ENCODE measurements around the gene CHAC1. TPM values are rescaled to one million over a fixed set of nuclear protein-coding genes. Genes with fewer than 3 reads are reported as not detected.
A peak's percentile ranks its signal among the peaks of the same experiment; 100 is the strongest.

The CHAC1 gene
- total and polyA plus RNA-seq, 2 of the 13 experiments (the other 11 are each of a cell fraction or from before 2014, with no cell fraction given), result 0.44 TPM; not detected in 1

DNA sequence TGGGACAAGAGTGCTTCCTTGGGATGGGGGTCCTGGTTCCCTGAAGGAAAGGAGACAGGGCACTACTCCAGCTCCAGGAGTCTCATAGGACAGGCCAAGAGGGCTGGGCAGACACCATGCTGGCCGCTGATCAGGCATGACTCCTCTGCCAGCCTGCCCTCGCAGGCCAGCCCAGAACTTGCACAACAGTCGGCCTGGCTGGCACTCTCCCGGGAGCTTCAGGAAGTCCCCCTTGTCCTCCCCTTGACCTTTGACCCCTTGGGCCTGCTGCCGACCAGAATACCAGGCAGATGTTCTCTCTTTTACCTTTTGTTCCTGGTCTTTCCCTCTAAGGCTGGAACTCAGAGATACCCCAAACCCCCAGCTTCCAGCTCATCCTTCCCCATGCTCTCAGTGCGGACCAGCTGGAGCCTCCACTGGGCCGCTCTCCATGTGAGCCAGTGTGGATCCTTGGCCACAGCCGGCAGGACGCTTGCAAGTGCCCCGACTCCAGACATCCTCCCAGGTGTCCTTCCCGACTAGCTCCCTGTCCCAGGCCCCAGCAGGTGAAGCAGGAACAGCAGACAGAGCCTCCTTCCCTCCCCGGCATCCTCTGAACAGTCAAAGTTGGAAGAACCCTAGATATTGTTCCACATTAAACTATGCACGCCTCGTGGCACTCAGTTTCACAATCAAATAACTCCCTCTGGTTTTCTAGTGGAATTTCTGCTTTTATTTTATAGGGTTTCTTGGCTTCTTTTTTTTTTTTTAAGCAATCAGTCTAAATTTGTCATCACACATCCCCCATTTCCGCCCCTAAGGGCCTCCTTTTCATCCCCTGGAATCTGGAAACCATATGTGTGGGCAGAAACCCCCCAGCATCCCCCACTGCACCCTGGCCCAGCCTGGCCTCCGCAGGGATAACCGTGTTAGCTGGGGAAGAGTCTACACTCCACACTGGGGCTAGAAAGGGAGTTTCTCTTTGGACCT lies 43.3 kb upstream of the CHAC1 start (continued):
- TF ChIP-seq, protein P1, sequence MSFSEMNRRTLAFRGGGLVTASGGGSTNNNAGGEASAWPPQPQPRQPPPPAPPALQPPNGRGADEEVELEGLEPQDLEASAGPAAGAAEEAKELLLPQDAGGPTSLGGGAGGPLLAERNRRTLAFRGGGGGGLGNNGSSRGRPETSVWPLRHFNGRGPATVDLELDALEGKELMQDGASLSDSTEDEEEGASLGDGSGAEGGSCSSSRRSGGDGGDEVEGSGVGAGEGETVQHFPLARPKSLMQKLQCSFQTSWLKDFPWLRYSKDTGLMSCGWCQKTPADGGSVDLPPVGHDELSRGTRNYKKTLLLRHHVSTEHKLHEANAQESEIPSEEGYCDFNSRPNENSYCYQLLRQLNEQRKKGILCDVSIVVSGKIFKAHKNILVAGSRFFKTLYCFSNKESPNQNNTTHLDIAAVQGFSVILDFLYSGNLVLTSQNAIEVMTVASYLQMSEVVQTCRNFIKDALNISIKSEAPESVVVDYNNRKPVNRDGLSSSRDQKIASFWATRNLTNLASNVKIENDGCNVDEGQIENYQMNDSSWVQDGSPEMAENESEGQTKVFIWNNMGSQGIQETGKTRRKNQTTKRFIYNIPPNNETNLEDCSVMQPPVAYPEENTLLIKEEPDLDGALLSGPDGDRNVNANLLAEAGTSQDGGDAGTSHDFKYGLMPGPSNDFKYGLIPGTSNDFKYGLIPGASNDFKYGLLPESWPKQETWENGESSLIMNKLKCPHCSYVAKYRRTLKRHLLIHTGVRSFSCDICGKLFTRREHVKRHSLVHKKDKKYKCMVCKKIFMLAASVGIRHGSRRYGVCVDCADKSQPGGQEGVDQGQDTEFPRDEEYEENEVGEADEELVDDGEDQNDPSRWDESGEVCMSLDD (CRISPR knock-in tag; IDR thresholded peaks at IDR 0.05; ENCODE audit: borderline replicate concordance), result 0 out of 2 replicates have a peak, but pooled peaks have one; percentile 22
- TF ChIP-seq GFI1 (CRISPR knock-in tag; IDR thresholded peaks at IDR 0.05; ENCODE audit: borderline replicate concordance) (no peak), KMT2A (CRISPR knock-in tag; IDR thresholded peaks at IDR 0.05) (no peak), ZNF766 (CRISPR knock-in tag; IDR thresholded peaks at IDR 0.05; ENCODE audit: borderline replicate concordance) (no peak), SNRNP70 (IDR thresholded peaks at IDR 0.05; ENCODE audit: low read depth, low read length) (no peak), ELF1 (CRISPR knock-in tag; IDR thresholded peaks at IDR 0.05) (peak; percentile 66), CCAR2 (optimal IDR thresholded peaks at IDR 0.05; ENCODE audit: low read depth, low read length) (no peak), ZFX (CRISPR knock-in tag; IDR thresholded peaks at IDR 0.05; ENCODE audit: low read depth) (peak; percentile 73), ZNF451 (CRISPR knock-in tag; IDR thresholded peaks at IDR 0.05) (no peak), ARNTL (CRISPR knock-in tag; IDR thresholded peaks at IDR 0.05) (no peak), ETV6 (CRISPR knock-in tag; conservative IDR thresholded peaks at IDR 0.05) (0 out of 2 replicates have a peak, but pooled peaks have one; percentile 65), ZNF839 (CRISPR knock-in tag; IDR thresholded peaks at IDR 0.05; ENCODE audit: borderline replicate concordance) (no peak), ESRRA (CRISPR knock-in tag; IDR thresholded peaks at IDR 0.05; ENCODE audit: low read depth) (peak; percentile 95), PHF20 (CRISPR knock-in tag; IDR thresholded peaks at IDR 0.05) (peak; percentile 43; the same call in 1 of the 2 replicates), ZNF230 (CRISPR knock-in tag; IDR thresholded peaks at IDR 0.05) (0 out of 2 replicates have a peak, but pooled peaks have one; percentile 8), GATAD2A (CRISPR knock-in tag; IDR thresholded peaks at IDR 0.05) (peak; percentile 66), PPARG (CRISPR knock-in tag; conservative IDR thresholded peaks at IDR 0.05) (no peak), KLF11 (CRISPR knock-in tag; IDR thresholded peaks at IDR 0.05) (no peak), SOX13 (IDR thresholded peaks at IDR 0.05) (no peak), SOX13 (CRISPR knock-in tag; conservative IDR thresholded peaks at IDR 0.05 in 1 of 2, IDR thresholded peaks at IDR 0.05 in 1 of 2) (no peak), ZNF652 (CRISPR knock-in tag; IDR thresholded peaks at IDR 0.05; ENCODE audit: borderline replicate concordance, low read depth) (no peak)
- TF ChIP-seq, protein P2, sequence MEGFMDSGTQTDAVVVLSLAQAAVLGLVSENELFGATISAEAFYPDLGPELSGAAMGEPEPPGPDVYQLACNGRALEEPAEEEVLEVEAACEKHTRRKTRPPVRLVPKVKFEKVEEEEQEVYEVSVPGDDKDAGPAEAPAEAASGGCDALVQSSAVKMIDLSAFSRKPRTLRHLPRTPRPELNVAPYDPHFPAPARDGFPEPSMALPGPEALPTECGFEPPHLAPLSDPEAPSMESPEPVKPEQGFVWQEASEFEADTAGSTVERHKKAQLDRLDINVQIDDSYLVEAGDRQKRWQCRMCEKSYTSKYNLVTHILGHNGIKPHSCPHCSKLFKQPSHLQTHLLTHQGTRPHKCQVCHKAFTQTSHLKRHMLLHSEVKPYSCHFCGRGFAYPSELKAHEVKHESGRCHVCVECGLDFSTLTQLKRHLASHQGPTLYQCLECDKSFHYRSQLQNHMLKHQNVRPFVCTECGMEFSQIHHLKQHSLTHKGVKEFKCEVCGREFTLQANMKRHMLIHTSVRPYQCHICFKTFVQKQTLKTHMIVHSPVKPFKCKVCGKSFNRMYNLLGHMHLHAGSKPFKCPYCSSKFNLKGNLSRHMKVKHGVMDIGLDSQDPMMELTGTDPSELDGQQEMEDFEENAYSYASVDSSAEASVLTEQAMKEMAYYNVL (CRISPR knock-in tag; IDR thresholded peaks at IDR 0.05; ENCODE audit: borderline replicate concordance), result 0 out of 2 replicates have a peak, but pooled peaks have one; percentile 16
- TF ChIP-seq, protein P3, sequence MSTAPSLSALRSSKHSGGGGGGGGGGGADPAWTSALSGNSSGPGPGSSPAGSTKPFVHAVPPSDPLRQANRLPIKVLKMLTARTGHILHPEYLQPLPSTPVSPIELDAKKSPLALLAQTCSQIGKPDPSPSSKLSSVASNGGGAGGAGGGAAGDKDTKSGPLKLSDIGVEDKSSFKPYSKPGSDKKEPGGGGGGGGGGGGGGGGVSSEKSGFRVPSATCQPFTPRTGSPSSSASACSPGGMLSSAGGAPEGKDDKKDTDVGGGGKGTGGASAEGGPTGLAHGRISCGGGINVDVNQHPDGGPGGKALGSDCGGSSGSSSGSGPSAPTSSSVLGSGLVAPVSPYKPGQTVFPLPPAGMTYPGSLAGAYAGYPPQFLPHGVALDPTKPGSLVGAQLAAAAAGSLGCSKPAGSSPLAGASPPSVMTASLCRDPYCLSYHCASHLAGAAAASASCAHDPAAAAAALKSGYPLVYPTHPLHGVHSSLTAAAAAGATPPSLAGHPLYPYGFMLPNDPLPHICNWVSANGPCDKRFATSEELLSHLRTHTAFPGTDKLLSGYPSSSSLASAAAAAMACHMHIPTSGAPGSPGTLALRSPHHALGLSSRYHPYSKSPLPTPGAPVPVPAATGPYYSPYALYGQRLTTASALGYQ (CRISPR knock-in tag; IDR thresholded peaks at IDR 0.05), result no peak
